H9 (cell line): ENCODE results near the gene PAM. TPM values are rescaled to one million over a fixed set of nuclear protein-coding genes. Genes with fewer than 3 reads are reported as not detected.

Source experiments
- DNase-seq: peaks from one replicate; pipeline ENCODE4 v3.0.0-alpha.2; 2017
- H2AFZ ChIP-seq: one replicate; pipeline ENCODE4 v1.6.1; 2013; ENCODE audit warnings: mild to moderate bottlenecking, low read length, control low read depth, moderate library complexity
- H2AK5ac ChIP-seq: 2 replicates; pipeline ENCODE4 v1.6.1; 2013; ENCODE audit warnings: low read length, control low read depth, mixed read lengths; ENCODE audit not compliant: insufficient read length
- H2BK120ac ChIP-seq: one replicate; pipeline ENCODE4 v1.6.1; 2013; ENCODE audit warnings: low read depth, mild to moderate bottlenecking, low read length, control low read depth, inconsistent platforms; ENCODE audit not compliant: poor library complexity, severe bottlenecking
- H2BK12ac ChIP-seq: 2 replicates; pipeline ENCODE4 v1.6.1; 2013; ENCODE audit warnings: low read length, control low read depth, mixed read lengths, low read depth; ENCODE audit not compliant: insufficient read length
- H2BK15ac ChIP-seq: 2 replicates; pipeline ENCODE4 v1.6.1; 2013; ENCODE audit warnings: low read depth, low read length, control low read depth
- H2BK20ac ChIP-seq: one replicate; pipeline ENCODE4 v1.6.1; 2013; ENCODE audit warnings: low read depth, mild to moderate bottlenecking, low read length, control low read depth, inconsistent platforms; ENCODE audit not compliant: poor library complexity, severe bottlenecking
- H2BK5ac ChIP-seq: 2 replicates; pipeline ENCODE4 v1.6.1; 2013; ENCODE audit warnings: low read length, control low read depth, mixed read lengths; ENCODE audit not compliant: insufficient read length
- H3K14ac ChIP-seq: 2 replicates; pipeline ENCODE4 v1.6.1; 2013; ENCODE audit warnings: low read length, control low read depth; ENCODE audit not compliant: insufficient read depth
- H3K18ac ChIP-seq: 2 replicates; pipeline ENCODE4 v1.6.1; 2013; ENCODE audit warnings: low read depth, mild to moderate bottlenecking, mixed read lengths, low read length, control low read depth; ENCODE audit not compliant: insufficient read length
- H3K23ac ChIP-seq: 2 replicates; pipeline ENCODE4 v1.6.1; 2013; ENCODE audit warnings: low read length, control low read depth, mixed read lengths, low read depth; ENCODE audit not compliant: insufficient read length
- H3K23me2 ChIP-seq: 2 replicates; pipeline ENCODE4 v1.6.1; 2013; ENCODE audit warnings: low read depth, mild to moderate bottlenecking, mixed read lengths, low read length, control low read depth; ENCODE audit not compliant: insufficient read length, poor library complexity, severe bottlenecking
- H3K27ac ChIP-seq: 2 replicates; pipeline ENCODE4 v1.5.1; 2013; ENCODE audit warnings: low read length, control low read depth, mixed read lengths, low read depth; ENCODE audit not compliant: insufficient read length
- H3K27me3 ChIP-seq: 2 replicates; pipeline ENCODE4 v1.6.1; 2013; ENCODE audit warnings: low read length, control low read depth, inconsistent platforms; ENCODE audit not compliant: insufficient read depth
- H3K4ac ChIP-seq: 2 replicates; pipeline ENCODE4 v1.6.1; 2013; ENCODE audit warnings: low read depth, mild to moderate bottlenecking, control low read depth, inconsistent platforms, low read length, moderate library complexity
- H3K4me1 ChIP-seq: 2 replicates; pipeline ENCODE4 v1.6.1; 2013; ENCODE audit warnings: low read length, control low read depth, inconsistent platforms; ENCODE audit not compliant: insufficient read depth
- H3K4me2 ChIP-seq: 2 replicates; pipeline ENCODE4 v1.6.1; 2013; ENCODE audit warnings: low read length, control low read depth, mixed read lengths; ENCODE audit not compliant: insufficient read length, insufficient read depth
- H3K56ac ChIP-seq: 2 replicates; pipeline ENCODE4 v1.6.1; 2013; ENCODE audit warnings: low read depth, mild to moderate bottlenecking, mixed read lengths, low read length, control low read depth; ENCODE audit not compliant: insufficient read length
- H3K79me1 ChIP-seq: 2 replicates; pipeline ENCODE4 v1.6.1; 2013; ENCODE audit warnings: low read depth, mild to moderate bottlenecking, moderate library complexity, low read length, control low read depth, inconsistent platforms; ENCODE audit not compliant: insufficient read depth, poor library complexity, severe bottlenecking
- H3K79me2 ChIP-seq: 2 replicates; pipeline ENCODE4 v1.6.1; 2013; ENCODE audit warnings: low read length, control low read depth, inconsistent platforms; ENCODE audit not compliant: insufficient read depth
- H3K9ac ChIP-seq: 2 replicates; pipeline ENCODE4 v1.6.1; 2013; ENCODE audit warnings: low read length, control low read depth, mixed read lengths; ENCODE audit not compliant: insufficient read length; ENCODE audit errors: extremely low read depth
- H3K9me3 ChIP-seq: one replicate; pipeline ENCODE4 v1.6.1; 2013; ENCODE audit warnings: low read depth, low read length, inconsistent platforms; ENCODE audit not compliant: control insufficient read depth
- H3T11ph ChIP-seq: one replicate; pipeline ENCODE4 v1.6.1; 2013; ENCODE audit warnings: mild to moderate bottlenecking, low read length, control low read depth, inconsistent platforms
- H4K20me1 ChIP-seq: one replicate; pipeline ENCODE4 v1.6.1; 2013; ENCODE audit not compliant: control insufficient read depth, insufficient read length, insufficient read depth
- H4K5ac ChIP-seq: 2 replicates; pipeline ENCODE4 v1.6.1; 2013; ENCODE audit warnings: low read depth, mild to moderate bottlenecking, mixed read lengths, low read length, control low read depth; ENCODE audit not compliant: insufficient read length
- H4K8ac ChIP-seq: replicated peaks from 2 replicates; pipeline ENCODE4 v1.6.1; 2013; ENCODE audit warnings: low read length, control low read depth, mixed read lengths, low read depth; ENCODE audit not compliant: insufficient read length
- H4K91ac ChIP-seq: 2 replicates; pipeline ENCODE4 v1.6.1; 2013; ENCODE audit warnings: low read depth, mild to moderate bottlenecking, moderate library complexity, mixed read lengths, low read length, control low read depth; ENCODE audit not compliant: insufficient read length
- H3K27ac Mint-ChIP-seq, 3 experiments: 2 replicates in 2 of 3; 3 replicates in 1 of 3; pipeline ENCODE4 v1.8.0; 2020 to 2021; ENCODE audit warnings: mixed read lengths in 3 of 3, mild to moderate bottlenecking in 1 of 3, moderate library complexity in 1 of 3
- H3K27me3 Mint-ChIP-seq: 2 replicates; pipeline ENCODE4 v1.8.0; 2021; ENCODE audit warnings: low read depth, mild to moderate bottlenecking, moderate library complexity, mixed read lengths
- H3K36me3 Mint-ChIP-seq, 3 experiments: 2 replicates in 2 of 3; 3 replicates in 1 of 3; pipeline ENCODE4 v1.8.0; 2020 to 2021; ENCODE audit warnings: low read depth in 3 of 3, mixed read lengths in 3 of 3; ENCODE audit not compliant: insufficient read depth in 1 of 3
- H3K4me1 Mint-ChIP-seq, 2 experiments: 2 replicates each; pipeline ENCODE4 v1.8.0; 2020; ENCODE audit warnings: mixed read lengths in 2 of 2
- H3K4me3 Mint-ChIP-seq, 2 experiments: 2 replicates in 1 of 2; 3 replicates in 1 of 2; pipeline ENCODE4 v1.8.0; 2020 to 2021; ENCODE audit warnings: mild to moderate bottlenecking in 2 of 2, mixed read lengths in 2 of 2, moderate library complexity in 1 of 2
- H3K9me3 Mint-ChIP-seq, 2 experiments: 2 replicates in 1 of 2; 3 replicates in 1 of 2; pipeline ENCODE4 v1.8.0; 2020; ENCODE audit warnings: mild to moderate bottlenecking in 2 of 2, mixed read lengths in 2 of 2, moderate library complexity in 1 of 2
- CTCF ChIP-seq: fragments of 200-600 bp; sonication (generic); conservative IDR thresholded peaks from 3 replicates; pipeline ENCODE4 v1.8.0; 2021; ENCODE audit warnings: antibody characterized with exemption, mild to moderate bottlenecking
- WGBS: extraction: QIAGEN DNeasy Blood & Tissue Kit; methylation state at CpG from one replicate; pipeline ENCODE4 v1.1.7; 2013; ENCODE audit warnings: missing lambda C conversion rate, low lambda C conversion rate, mixed read lengths; ENCODE audit not compliant: insufficient read length; ENCODE audit errors: extremely low coverage; 5-methylcytosine and 5-hydroxymethylcytosine counted together
- total RNA-seq: library from RNA; stranded (reverse); gene quantifications from 2 replicates; pipeline ENCODE4 v1.2.1, GENCODE V29; 2021

Gene PAM
- total RNA-seq, 1 experiment from 2014 or later: 31.5 TPM

DNA sequence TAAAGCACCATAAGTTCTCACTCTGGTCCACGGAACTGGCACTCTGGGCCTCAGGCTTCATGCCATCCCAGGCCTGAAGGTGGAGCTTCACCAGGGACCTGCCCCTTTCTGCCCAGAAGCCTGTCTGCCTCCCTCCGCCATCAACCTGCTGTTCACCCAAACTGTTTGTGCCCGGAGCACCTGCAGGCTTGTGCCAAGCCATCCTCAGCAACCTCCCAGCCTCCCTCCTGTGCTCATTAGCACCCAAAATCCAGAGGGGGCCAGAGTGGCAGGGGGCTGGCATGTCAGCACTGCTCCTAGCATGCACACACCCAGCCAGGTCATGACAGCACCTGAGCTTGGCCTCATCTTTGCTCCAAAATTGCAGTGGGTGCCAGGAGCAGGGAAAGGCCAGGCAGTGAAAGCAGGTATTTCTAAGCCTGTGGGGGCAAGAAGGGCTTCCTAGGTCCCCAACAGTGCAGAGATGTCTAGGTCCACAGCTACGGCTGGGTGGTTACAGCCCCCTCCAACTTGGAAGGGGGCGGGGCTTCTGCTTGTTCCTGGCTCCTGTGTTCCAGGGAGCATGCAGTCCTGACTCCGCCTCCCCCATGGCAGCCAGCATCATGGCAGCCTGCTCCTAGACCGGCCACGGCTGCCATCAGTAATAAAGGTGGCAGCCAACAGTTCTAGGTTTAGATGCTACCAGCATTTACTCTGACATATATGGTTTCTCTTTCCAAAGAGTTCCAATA is 279.7 kb downstream of the PAM start:
- Histone ChIP-seq H2BK15ac (no peak overlapping the region), H3T11ph (no peak overlapping the region), H3K56ac (no peak overlapping the region), H2BK120ac (no peak overlapping the region), H4K8ac (no peak overlapping the region), H2BK5ac (no peak overlapping the region), H4K20me1 (no peaks in the 10 kb centered on the region), H2BK20ac (no peak overlapping the region), H4K91ac (no peak overlapping the region), H3K79me1 (no peaks in the 10 kb centered on the region), H3K18ac (no peak overlapping the region), H2AK5ac (no peak overlapping the region), H3K9me3 (peaks cover 13% of the 10 kb centered on the region), H3K4ac (no peak overlapping the region), H3K4me1 (no peaks in the 10 kb centered on the region), H3K23me2 (no peaks in the 10 kb centered on the region), H3K79me2 (no peaks in the 10 kb centered on the region), H2BK12ac (no peak overlapping the region), H4K5ac (no peak overlapping the region), H3K27me3 (no peaks in the 10 kb centered on the region), H3K9ac (no peak overlapping the region), H3K23ac (no peak overlapping the region), H3K14ac (no peak overlapping the region), H3K27ac (no peak overlapping the region), H3K4me2 (no peak overlapping the region), H2AFZ (no peak overlapping the region)
- WGBS: no CpG with 5 or more reads among the region's 8 CpGs
- peak overlapping the region in 1 of 3 experiments; percentile 48; a peak in 1 of 7 replicates for H3K27ac Mint-ChIP-seq
- H3K4me3 Mint-ChIP-seq: no peak overlapping the region
- TF ChIP-seq CTCF: no peak
- peak; percentile 31 for DNase-seq
- peaks cover 2 to 7% of the 10 kb centered on the region in 2 experiments; a peak in 3 of 5 replicates for H3K9me3 Mint-ChIP-seq
- no peaks in the 10 kb centered on the region for H3K4me1 Mint-ChIP-seq
- H3K27me3 Mint-ChIP-seq: no peaks in the 10 kb centered on the region
- peaks cover 5 to 22% (median 5%) of the 10 kb centered on the region in 3 experiments; a peak in 6 of 7 replicates for H3K36me3 Mint-ChIP-seq
